ENCODE measurements around the gene CADM4. TPM values are rescaled to one million over a fixed set of nuclear protein-coding genes. Genes with fewer than 3 reads are reported as not detected.
"Not testable (repeated sequence)": the region's sequence is repeated elsewhere in the genome, so short reads cannot be mapped to it uniquely, and the experiment has no call there.

Gene CADM4
- total and polyA plus RNA-seq, 9 donors: 6.7 to 27.1 (median 12.6) TPM

GRCh38 chr19:43650276-43650675 is 10.6 kb upstream of the CADM4 start:
- not testable (repeated sequence) for H3K27me3 ChIP-seq (ENCODE audit: control insufficient read depth, insufficient read depth, low read length); H3K36me3 ChIP-seq (ENCODE audit: control insufficient read depth, insufficient read depth, low read length); H3K4me1 ChIP-seq (ENCODE audit: control insufficient read depth, insufficient read depth, low read length); DNase-seq; H3K27ac ChIP-seq (ENCODE audit: low read length); H3K4me3 ChIP-seq (ENCODE audit: low read length); H3K9me3 ChIP-seq (replicated peaks; ENCODE audit: control insufficient read depth, low read depth, low read length)
- 100% methylated on average over 1 of the region's 7 CpGs for WGBS (ENCODE audit: insufficient coverage)

DNA sequence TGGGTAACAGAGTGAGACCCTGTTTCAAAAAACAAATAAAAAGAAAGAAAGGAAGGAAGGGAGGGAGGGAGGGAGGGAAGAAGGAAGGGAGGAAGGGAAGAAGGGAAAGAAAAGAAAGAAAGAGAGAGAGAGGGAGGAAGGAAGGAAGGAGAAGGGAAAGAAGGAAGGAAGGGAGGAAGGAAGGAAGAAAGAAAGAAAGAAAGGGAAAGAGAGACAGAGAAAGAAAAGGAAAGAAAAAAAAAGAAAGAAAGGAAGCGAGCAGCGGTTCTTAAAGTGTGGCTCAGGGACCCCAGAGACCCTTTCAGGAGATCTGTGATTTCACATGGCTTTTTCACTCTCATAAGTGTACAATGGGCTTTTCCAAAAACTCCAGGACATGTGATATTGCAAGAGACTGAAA is 9.9 kb upstream of the CADM4 start:
- Histone ChIP-seq H3K27ac (ENCODE audit: low read length) (no peak overlapping the region), H3K4me1 (ENCODE audit: control insufficient read depth, insufficient read depth, low read length) (peaks cover 3% of the 10 kb centered on the region), H3K27me3 (ENCODE audit: control insufficient read depth, insufficient read depth, low read length) (no peaks in the 10 kb centered on the region), H3K36me3 (ENCODE audit: control insufficient read depth, insufficient read depth, low read length) (peaks cover 3% of the 10 kb centered on the region), H3K4me3 (ENCODE audit: low read length) (no peak overlapping the region), H3K9me3 (replicated peaks; ENCODE audit: control insufficient read depth, low read depth, low read length) (peaks cover 5% of the 10 kb centered on the region)
- WGBS (ENCODE audit: insufficient coverage): no CpG with 5 or more reads among the region's 2 CpGs
- DNase-seq: no peak

DNA sequence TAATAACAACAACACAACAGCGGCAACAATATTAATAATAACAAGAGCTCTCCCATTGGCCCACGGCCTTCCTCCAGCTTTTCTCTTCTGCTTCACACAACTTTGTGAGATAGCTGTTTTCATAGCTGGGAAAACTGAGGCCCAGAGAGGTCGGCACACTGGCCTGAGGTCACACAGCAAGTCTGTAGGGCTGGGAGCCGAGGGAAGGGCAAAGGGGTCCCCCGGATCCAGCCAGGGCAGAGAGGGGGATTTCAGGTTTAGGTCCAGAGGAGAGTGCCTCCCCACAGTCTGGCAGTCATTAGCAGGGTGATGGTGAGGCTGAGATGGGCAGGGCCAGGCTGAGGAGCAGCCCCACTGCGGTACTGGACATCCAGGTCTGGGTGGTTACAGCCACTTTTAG is 9.0 kb upstream of the CADM4 start:
- Histone ChIP-seq H3K27ac (ENCODE audit: low read length) (no peak overlapping the region), H3K27me3 (ENCODE audit: control insufficient read depth, insufficient read depth, low read length) (no peaks in the 10 kb centered on the region), H3K9me3 (replicated peaks; ENCODE audit: control insufficient read depth, low read depth, low read length) (peaks cover 5% of the 10 kb centered on the region), H3K4me1 (ENCODE audit: control insufficient read depth, insufficient read depth, low read length) (peaks cover 3% of the 10 kb centered on the region), H3K4me3 (ENCODE audit: low read length) (no peak overlapping the region), H3K36me3 (ENCODE audit: control insufficient read depth, insufficient read depth, low read length) (peaks cover 3% of the 10 kb centered on the region)
- 100% methylated on average over 4 of the region's 6 CpGs for WGBS (ENCODE audit: insufficient coverage)
- DNase-seq: no peak

GRCh38 chr19:43644181-43644580 is 4.5 kb upstream of the CADM4 start:
- WGBS (ENCODE audit: insufficient coverage): 75% methylated on average over 5 of the region's 13 CpGs
- Histone ChIP-seq H3K4me1 (ENCODE audit: control insufficient read depth, insufficient read depth, low read length) (peaks cover 10% of the 10 kb centered on the region), H3K36me3 (ENCODE audit: control insufficient read depth, insufficient read depth, low read length) (no peaks in the 10 kb centered on the region), H3K27ac (ENCODE audit: low read length) (no peak overlapping the region), H3K4me3 (ENCODE audit: low read length) (no peak overlapping the region), H3K27me3 (ENCODE audit: control insufficient read depth, insufficient read depth, low read length) (peaks cover 15% of the 10 kb centered on the region), H3K9me3 (replicated peaks; ENCODE audit: control insufficient read depth, low read depth, low read length) (peaks cover 5% of the 10 kb centered on the region)
- DNase-seq: no peak

GRCh38 chr19:43643326-43643725 is 3.7 kb upstream of the CADM4 start:
- DNase-seq: peak; percentile 44
- peaks cover 5% of the 10 kb centered on the region for H3K9me3 ChIP-seq (replicated peaks; ENCODE audit: control insufficient read depth, low read depth, low read length)
- peaks cover 24% of the 10 kb centered on the region for H3K27me3 ChIP-seq (ENCODE audit: control insufficient read depth, insufficient read depth, low read length)
- H3K27ac ChIP-seq (ENCODE audit: low read length): no peak overlapping the region
- no peak overlapping the region for H3K4me3 ChIP-seq (ENCODE audit: low read length)
- WGBS (ENCODE audit: insufficient coverage): no CpG with 5 or more reads among the region's 3 CpGs
- H3K36me3 ChIP-seq (ENCODE audit: control insufficient read depth, insufficient read depth, low read length): no peaks in the 10 kb centered on the region
- peaks cover 13% of the 10 kb centered on the region for H3K4me1 ChIP-seq (ENCODE audit: control insufficient read depth, insufficient read depth, low read length)

GRCh38 chr19:43642531-43642930 is 2.9 kb upstream of the CADM4 start:
- Histone ChIP-seq H3K9me3 (replicated peaks; ENCODE audit: control insufficient read depth, low read depth, low read length) (peaks cover 5% of the 10 kb centered on the region), H3K4me3 (ENCODE audit: low read length) (no peak overlapping the region), H3K27me3 (ENCODE audit: control insufficient read depth, insufficient read depth, low read length) (peaks cover 28% of the 10 kb centered on the region), H3K36me3 (ENCODE audit: control insufficient read depth, insufficient read depth, low read length) (no peaks in the 10 kb centered on the region), H3K4me1 (ENCODE audit: control insufficient read depth, insufficient read depth, low read length) (peaks cover 13% of the 10 kb centered on the region), H3K27ac (ENCODE audit: low read length) (no peak overlapping the region)
- WGBS (ENCODE audit: insufficient coverage): 71% methylated on average over 2 of the region's 4 CpGs
- no peak for DNase-seq

GRCh38 chr19:43641333-43641732 is 1.7 kb upstream of the CADM4 start:
- Histone ChIP-seq H3K27ac (ENCODE audit: low read length) (no peak overlapping the region), H3K4me1 (ENCODE audit: control insufficient read depth, insufficient read depth, low read length) (peaks cover 13% of the 10 kb centered on the region), H3K9me3 (replicated peaks; ENCODE audit: control insufficient read depth, low read depth, low read length) (peaks cover 3% of the 10 kb centered on the region), H3K36me3 (ENCODE audit: control insufficient read depth, insufficient read depth, low read length) (no peaks in the 10 kb centered on the region), H3K4me3 (ENCODE audit: low read length) (no peak overlapping the region), H3K27me3 (ENCODE audit: control insufficient read depth, insufficient read depth, low read length) (peaks cover 28% of the 10 kb centered on the region)
- DNase-seq: no peak
- 60% methylated on average over 2 of the region's 2 CpGs for WGBS (ENCODE audit: insufficient coverage)

DNA sequence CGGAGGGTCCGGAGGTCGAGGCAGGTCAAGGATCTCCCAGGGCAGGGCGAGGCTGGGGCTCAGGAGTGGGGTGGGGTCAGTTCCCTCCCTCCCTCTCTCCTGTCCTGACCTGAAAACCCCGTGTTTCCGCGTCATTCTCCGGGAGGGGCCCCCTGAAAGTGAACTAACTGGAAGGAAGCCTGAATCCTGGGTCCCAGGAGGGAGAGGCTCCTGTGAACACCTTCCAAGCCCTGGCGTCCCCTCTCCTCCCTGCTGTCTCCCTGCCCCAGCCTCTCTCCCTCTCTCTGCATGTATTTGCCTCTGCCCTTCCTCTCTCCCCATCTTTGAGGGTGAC is 741 bp upstream of the CADM4 start:
- Histone ChIP-seq H3K4me3 (ENCODE audit: low read length) (peak overlapping the region; percentile 49), H3K27me3 (ENCODE audit: control insufficient read depth, insufficient read depth, low read length) (peaks cover 30% of the 10 kb centered on the region), H3K4me1 (ENCODE audit: control insufficient read depth, insufficient read depth, low read length) (peaks cover 16% of the 10 kb centered on the region), H3K27ac (ENCODE audit: low read length) (no peak overlapping the region), H3K9me3 (replicated peaks; ENCODE audit: control insufficient read depth, low read depth, low read length) (no peaks in the 10 kb centered on the region), H3K36me3 (ENCODE audit: control insufficient read depth, insufficient read depth, low read length) (no peaks in the 10 kb centered on the region)
- 4% methylated on average over 8 of the region's 9 CpGs for WGBS (ENCODE audit: insufficient coverage)
- no peak for DNase-seq

DNA sequence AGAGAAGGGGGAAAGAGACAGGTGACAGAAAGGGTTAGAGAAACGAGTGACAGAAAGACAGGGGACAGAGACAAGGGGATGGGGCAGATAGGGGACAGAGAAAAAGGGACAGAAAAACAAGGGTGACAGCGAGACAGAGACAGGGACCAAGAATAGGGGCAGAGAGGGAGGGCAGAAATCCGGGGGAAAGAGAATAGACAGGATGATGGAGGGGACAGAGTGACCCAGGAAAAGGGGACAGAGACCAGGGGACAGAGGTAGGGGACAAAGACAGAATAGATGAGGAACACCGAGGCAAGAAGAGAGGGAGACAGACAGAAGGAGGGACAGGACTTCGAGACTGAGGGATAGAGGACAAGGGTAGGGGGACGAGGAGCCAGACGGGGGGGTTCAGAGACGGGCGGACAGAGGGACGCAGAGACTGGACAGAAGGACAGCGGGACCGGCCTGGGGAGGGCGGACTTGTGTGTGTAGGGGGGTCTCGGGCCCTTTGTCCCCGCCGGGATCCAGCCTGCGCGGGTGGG is 593 bp downstream of the CADM4 start:
- Histone ChIP-seq H3K27ac (ENCODE audit: low read length) (no peak overlapping the region), H3K4me1 (ENCODE audit: control insufficient read depth, insufficient read depth, low read length) (peaks cover 25% of the 10 kb centered on the region), H3K36me3 (ENCODE audit: control insufficient read depth, insufficient read depth, low read length) (no peaks in the 10 kb centered on the region), H3K9me3 (replicated peaks; ENCODE audit: control insufficient read depth, low read depth, low read length) (no peaks in the 10 kb centered on the region), H3K4me3 (ENCODE audit: low read length) (peak overlapping the region; percentile 34), H3K27me3 (ENCODE audit: control insufficient read depth, insufficient read depth, low read length) (peaks cover 33% of the 10 kb centered on the region)
- WGBS (ENCODE audit: insufficient coverage): 6% methylated on average over 11 of the region's 18 CpGs
- DNase-seq: no peak

DNA sequence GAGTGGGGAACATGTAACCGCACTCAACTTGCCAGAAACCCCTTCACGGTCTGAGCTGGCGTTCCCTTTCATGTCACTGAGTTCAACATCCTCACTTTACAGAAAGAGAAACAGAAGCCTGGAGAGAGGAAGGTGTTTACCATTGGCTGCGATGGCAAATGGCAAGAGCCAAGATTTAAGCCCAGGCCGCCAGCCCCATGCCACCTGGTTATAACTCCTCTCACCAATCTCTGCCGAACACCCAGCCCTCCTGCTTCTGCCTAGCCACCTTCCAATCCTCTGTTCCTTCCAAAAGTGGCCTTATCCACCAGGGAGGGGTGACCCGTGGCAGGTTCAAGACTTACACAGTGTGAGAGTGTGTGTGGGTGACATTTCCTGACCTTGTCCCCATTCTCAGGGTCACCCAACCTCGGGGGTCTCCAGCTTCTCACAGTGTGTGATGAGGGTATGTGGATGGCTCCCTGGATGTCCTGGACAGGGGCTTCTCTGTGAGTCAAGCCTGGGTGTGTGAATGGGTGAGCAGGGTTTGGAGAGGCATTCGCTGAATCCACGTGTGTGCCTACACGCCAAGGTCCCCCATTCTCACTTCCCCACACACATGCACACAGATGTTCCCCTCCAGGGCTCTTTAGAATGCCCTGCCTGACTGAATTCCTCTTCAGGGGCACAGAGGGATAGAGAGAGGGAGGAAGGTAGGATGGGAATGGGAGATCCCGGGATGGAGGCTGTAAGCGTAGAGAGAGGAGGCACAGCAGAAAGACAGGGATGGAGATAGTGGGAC is 1.2 kb downstream of the CADM4 start:
- no peak for DNase-seq
- Histone ChIP-seq H3K36me3 (ENCODE audit: control insufficient read depth, insufficient read depth, low read length) (no peaks in the 10 kb centered on the region), H3K27me3 (ENCODE audit: control insufficient read depth, insufficient read depth, low read length) (peaks cover 33% of the 10 kb centered on the region), H3K4me1 (ENCODE audit: control insufficient read depth, insufficient read depth, low read length) (peaks cover 25% of the 10 kb centered on the region), H3K27ac (ENCODE audit: low read length) (no peak overlapping the region), H3K9me3 (replicated peaks; ENCODE audit: control insufficient read depth, low read depth, low read length) (no peaks in the 10 kb centered on the region), H3K4me3 (ENCODE audit: low read length) (no peak overlapping the region)
- WGBS (ENCODE audit: insufficient coverage): 40% methylated on average over 2 of the region's 13 CpGs

Data from muscle of leg (tissue), 11 donors.